ENCODE results near the gene CDC42. TPM values are rescaled to one million over a fixed set of nuclear protein-coding genes. Genes with fewer than 3 reads are reported as not detected.

The CDC42 gene
- total and polyA plus RNA-seq, 10 of the 15 experiments (the other 5 are each of a cell fraction or from before 2014, with no cell fraction given): 184 to 479 (median 326) TPM

DNA sequence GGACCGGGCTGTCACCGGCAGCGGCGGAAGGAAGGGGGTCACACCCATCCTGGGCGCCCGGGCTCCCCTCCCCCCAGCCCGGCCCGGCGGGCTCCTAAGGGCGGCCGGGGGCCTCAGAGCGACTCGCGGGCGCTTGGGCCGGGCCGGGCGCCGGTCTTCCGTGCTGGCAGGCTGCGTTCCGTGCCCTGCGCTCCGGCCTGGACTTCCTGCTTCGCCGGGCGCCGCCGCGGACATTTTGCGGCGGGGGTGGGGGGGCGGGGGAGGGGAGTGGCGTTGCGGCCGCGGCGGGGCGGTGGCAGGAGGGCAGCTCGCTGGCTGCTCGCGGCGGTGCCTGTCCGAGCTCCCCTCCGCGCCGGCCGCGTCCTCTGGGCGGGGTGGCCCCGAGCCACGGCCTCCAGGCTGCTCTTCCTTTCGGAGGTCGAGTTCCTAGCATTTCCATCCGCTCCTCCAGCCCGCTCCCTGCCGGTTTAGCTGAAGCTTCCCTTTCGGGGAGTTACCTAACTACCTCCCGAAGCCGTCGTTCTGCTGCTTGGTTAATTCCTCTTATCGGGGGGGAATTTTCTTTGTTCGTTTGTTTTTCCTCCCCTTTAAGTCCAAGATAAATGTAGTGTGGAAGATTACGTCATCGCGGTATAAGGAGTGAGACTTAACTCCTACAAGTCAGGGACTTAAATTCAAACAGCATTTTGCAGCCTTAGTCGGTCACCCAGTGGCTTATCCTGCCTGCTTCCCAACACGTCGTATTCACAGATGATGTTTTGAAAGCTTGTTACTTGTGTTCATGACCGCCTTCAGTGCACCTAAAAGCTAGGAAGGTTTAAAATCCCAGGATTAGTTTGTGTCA lies 730 bp downstream of the CDC42 start (continued):
- TF ChIP-seq PML (IDR thresholded peaks at IDR 0.05; ENCODE audit: low read length) (no peak), TAF1 (IDR thresholded peaks at IDR 0.05; ENCODE audit: borderline replicate concordance, low read depth, low read length) (peak; percentile 44; the same call in 1 of the 2 replicates), BHLHE40 (IDR thresholded peaks at IDR 0.05; ENCODE audit: borderline replicate concordance in 1 of 2, low read depth in 2 of 2, low read length in 1 of 2) (no peak), ASH2L (IDR thresholded peaks at IDR 0.05; ENCODE audit: borderline replicate concordance, low read depth) (no peak), STAT1 (conservative IDR thresholded peaks at IDR 0.05) (no peak), CREM (IDR thresholded peaks at IDR 0.05; ENCODE audit: low read depth) (0 out of 2 replicates have a peak, but pooled peaks have one; percentile 7), JUND (IDR thresholded peaks at IDR 0.05; ENCODE audit: low read depth, low read length) (peak; percentile 49; the same call in 1 of the 2 replicates), PRDM15 (CRISPR knock-in tag; IDR thresholded peaks at IDR 0.05) (no peak), SREBF1 (IDR thresholded peaks at IDR 0.05; ENCODE audit: low read length) (no peak), SMAD5 (IDR thresholded peaks at IDR 0.05; ENCODE audit: low read depth) (no peak), SIN3A (IDR thresholded peaks at IDR 0.05; ENCODE audit: low read depth, low read length) (no peak), ZBTB4 (CRISPR knock-in tag; IDR thresholded peaks at IDR 0.05) (0 out of 2 replicates have a peak, but pooled peaks have one; percentile 36), USF2 (IDR thresholded peaks at IDR 0.05; ENCODE audit: borderline replicate concordance, low read depth, low read length) (no peak), RBBP5 (conservative IDR thresholded peaks at IDR 0.05) (no peak)
- TF ChIP-seq, protein P1, sequence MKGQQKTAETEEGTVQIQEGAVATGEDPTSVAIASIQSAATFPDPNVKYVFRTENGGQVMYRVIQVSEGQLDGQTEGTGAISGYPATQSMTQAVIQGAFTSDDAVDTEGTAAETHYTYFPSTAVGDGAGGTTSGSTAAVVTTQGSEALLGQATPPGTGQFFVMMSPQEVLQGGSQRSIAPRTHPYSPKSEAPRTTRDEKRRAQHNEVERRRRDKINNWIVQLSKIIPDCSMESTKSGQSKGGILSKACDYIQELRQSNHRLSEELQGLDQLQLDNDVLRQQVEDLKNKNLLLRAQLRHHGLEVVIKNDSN (IDR thresholded peaks at IDR 0.05; ENCODE audit: borderline replicate concordance, extremely low read length, insufficient read depth, low read depth, low read length): no peak
- TF ChIP-seq, protein P2, sequence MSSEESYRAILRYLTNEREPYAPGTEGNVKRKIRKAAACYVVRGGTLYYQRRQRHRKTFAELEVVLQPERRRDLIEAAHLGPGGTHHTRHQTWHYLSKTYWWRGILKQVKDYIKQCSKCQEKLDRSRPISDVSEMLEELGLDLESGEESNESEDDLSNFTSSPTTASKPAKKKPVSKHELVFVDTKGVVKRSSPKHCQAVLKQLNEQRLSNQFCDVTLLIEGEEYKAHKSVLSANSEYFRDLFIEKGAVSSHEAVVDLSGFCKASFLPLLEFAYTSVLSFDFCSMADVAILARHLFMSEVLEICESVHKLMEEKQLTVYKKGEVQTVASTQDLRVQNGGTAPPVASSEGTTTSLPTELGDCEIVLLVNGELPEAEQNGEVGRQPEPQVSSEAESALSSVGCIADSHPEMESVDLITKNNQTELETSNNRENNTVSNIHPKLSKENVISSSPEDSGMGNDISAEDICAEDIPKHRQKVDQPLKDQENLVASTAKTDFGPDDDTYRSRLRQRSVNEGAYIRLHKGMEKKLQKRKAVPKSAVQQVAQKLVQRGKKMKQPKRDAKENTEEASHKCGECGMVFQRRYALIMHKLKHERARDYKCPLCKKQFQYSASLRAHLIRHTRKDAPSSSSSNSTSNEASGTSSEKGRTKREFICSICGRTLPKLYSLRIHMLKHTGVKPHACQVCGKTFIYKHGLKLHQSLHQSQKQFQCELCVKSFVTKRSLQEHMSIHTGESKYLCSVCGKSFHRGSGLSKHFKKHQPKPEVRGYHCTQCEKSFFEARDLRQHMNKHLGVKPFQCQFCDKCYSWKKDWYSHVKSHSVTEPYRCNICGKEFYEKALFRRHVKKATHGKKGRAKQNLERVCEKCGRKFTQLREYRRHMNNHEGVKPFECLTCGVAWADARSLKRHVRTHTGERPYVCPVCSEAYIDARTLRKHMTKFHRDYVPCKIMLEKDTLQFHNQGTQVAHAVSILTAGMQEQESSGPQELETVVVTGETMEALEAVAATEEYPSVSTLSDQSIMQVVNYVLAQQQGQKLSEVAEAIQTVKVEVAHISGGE (CRISPR knock-in tag; IDR thresholded peaks at IDR 0.05): no peak

All from GM12878 (cell line).